Sigmoid colon (tissue), 7 donors: ENCODE measurements around the gene RETN. TPM values are rescaled to one million over a fixed set of nuclear protein-coding genes. Genes with fewer than 3 reads are reported as not detected.

Source experiments
- DNase-seq: peaks from one replicate; pipeline ENCODE4 v3.0.0-alpha.2; 2019
- H3K27ac ChIP-seq, 4 donors: fragments of 200-600 bp; sonication (generic); one replicate each; pipeline ENCODE4 v1.5.1; 2016 to 2019; ENCODE audit warnings: mild to moderate bottlenecking in 1 of 4
- H3K27me3 ChIP-seq, 3 donors: fragments of 200-600 bp; sonication (generic); one replicate each; pipeline ENCODE4 v1.5.1; 2019; ENCODE audit warnings: mild to moderate bottlenecking in 1 of 3
- H3K36me3 ChIP-seq, 4 donors: fragments of 200-600 bp; sonication (generic); one replicate each; pipeline ENCODE4 v1.5.1; 2016 to 2019
- H3K4me1 ChIP-seq, 4 donors: fragments of 200-600 bp; sonication (generic); one replicate each; pipeline ENCODE4 v1.5.1; 2017 to 2019
- H3K4me3 ChIP-seq, 4 donors: fragments of 200-600 bp; sonication (generic); one replicate each; pipeline ENCODE4 v1.5.1; 2017 to 2019; ENCODE audit warnings: mild to moderate bottlenecking in 2 of 4, moderate library complexity in 1 of 4
- H3K9me3 ChIP-seq, 4 donors: fragments of 200-600 bp in 3 of 4; sonication (generic) in 3 of 4; one replicate each; pipeline versions ENCODE4 v1.5.1 to v1.6.1; 2013 to 2019
- CTCF ChIP-seq, 4 experiments: fragments of 450-650 bp in 3 of 4; fragments of 200-600 bp in 1 of 4; IDR thresholded peaks; one replicate each; pipeline ENCODE4 v1.5.1; 2016 to 2019; ENCODE audit warnings: antibody characterized with exemption in 4 of 4, mild to moderate bottlenecking in 3 of 4, moderate library complexity in 2 of 4
- EP300 ChIP-seq, 4 donors: sonication (generic); formaldehyde crosslinking; IDR thresholded peaks; one replicate each; pipeline ENCODE4 v1.6.1; 2017; ENCODE audit warnings: antibody characterized with exemption in 4 of 4
- POLR2A ChIP-seq, 2 donors: fragments of 450-650 bp; IDR thresholded peaks; one replicate each; pipeline ENCODE4 v1.6.1; 2016; ENCODE audit warnings: antibody characterized with exemption in 2 of 2, mild to moderate bottlenecking in 2 of 2, moderate library complexity in 2 of 2
- POLR2AphosphoS5 ChIP-seq, 4 donors: sonication (generic); formaldehyde crosslinking; IDR thresholded peaks; one replicate each; pipeline ENCODE4 v1.6.1; 2017; ENCODE audit warnings: antibody characterized with exemption in 4 of 4
- WGBS, 2 donors: extraction: QIAGEN DNeasy Blood & Tissue Kit; methylation state at CpG; one replicate each; pipeline ENCODE4 v1.1.7; 2013; 5-methylcytosine and 5-hydroxymethylcytosine counted together
- intact Hi-C: fragments of 100-400 bp; cut with DNase I; formaldehyde crosslinking; loops from one replicate; pipeline ENCODE4 v1.15.1; 2023
- polyA plus RNA-seq, 3 donors: library from polyadenylated mRNA; stranded (reverse); fragments of 200-250 nt; gene quantifications; one replicate each; pipeline ENCODE4 v1.2.3, GENCODE V29; 2013
- total RNA-seq, 4 donors: library from RNA; depleted of rRNA; stranded (reverse); fragments of >200 nt; gene quantifications; one replicate each; pipeline ENCODE4 v1.1.0, GENCODE V29; 2016
- donor health status: healthy with polysubstance abuse.
- donor health status: Bipolar disorder and iron deficiency.
- donor health status: healthy.

RETN gene
- total and polyA plus RNA-seq, 7 donors, result 3.6 to 38.1 (median 8.6) TPM; not detected in 4

- DNase-seq, result no peak
- 70 to 73% methylated on average over 8 of the region's 8 CpGs for WGBS, 2 donors
- no peak overlapping the region for H3K4me3 ChIP-seq
- H3K4me1 ChIP-seq, result peaks cover 0 to 8% (median 4%) of the 10 kb centered on the region in 4 donors
- H3K36me3 ChIP-seq, result no peaks in the 10 kb centered on the region
- H3K27ac ChIP-seq, result no peak overlapping the region
- TF ChIP-seq POLR2A (IDR thresholded peaks at IDR 0.05), result no peak
- TF ChIP-seq CTCF (IDR thresholded peaks at IDR 0.05), result no peak
- TF ChIP-seq EP300 (IDR thresholded peaks at IDR 0.05), result no peak
- TF ChIP-seq POLR2AphosphoS5 (IDR thresholded peaks at IDR 0.05), result no peak
- peaks cover 0 to 4% (median 0%) of the 10 kb centered on the region in 3 donors for H3K27me3 ChIP-seq
- H3K9me3 ChIP-seq, result no peaks in the 10 kb centered on the region
- intact Hi-C loops, result no loop called here
Measured at GRCh38 chr19:7655581-7655980, 13.3 kb upstream of the RETN start.

- no peak overlapping the region for H3K4me3 ChIP-seq
- H3K9me3 ChIP-seq, result no peaks in the 10 kb centered on the region
- H3K27ac ChIP-seq, result no peak overlapping the region
- intact Hi-C loops, result no loop called here
- no peaks in the 10 kb centered on the region for H3K27me3 ChIP-seq
- TF ChIP-seq EP300 (IDR thresholded peaks at IDR 0.05) (no peak), POLR2A (IDR thresholded peaks at IDR 0.05) (no peak)
- DNase-seq, result no peak
- 24 to 43% methylated on average over 14 of the region's 14 CpGs for WGBS, 2 donors
- peaks cover 0 to 3% (median 3%) of the 10 kb centered on the region in 4 donors for H3K4me1 ChIP-seq
- H3K36me3 ChIP-seq, result no peaks in the 10 kb centered on the region
Measured at GRCh38 chr19:7657131-7657751, 11.6 kb upstream of the RETN start.

- Histone ChIP-seq H3K27me3 (peaks cover 0 to 7% (median 6%) of the 10 kb centered on the region in 3 donors), H3K9me3 (no peaks in the 10 kb centered on the region), H3K36me3 (no peaks in the 10 kb centered on the region), H3K27ac (no peak overlapping the region), H3K4me3 (no peak overlapping the region), H3K4me1 (no peaks in the 10 kb centered on the region)
- 29 to 50% methylated on average over 9 of the region's 9 CpGs for WGBS, 2 donors
- TF ChIP-seq EP300 (IDR thresholded peaks at IDR 0.05), result no peak
- no peak for TF ChIP-seq POLR2A (IDR thresholded peaks at IDR 0.05)
- no peak for TF ChIP-seq CTCF (IDR thresholded peaks at IDR 0.05)
- no peak for TF ChIP-seq POLR2AphosphoS5 (IDR thresholded peaks at IDR 0.05)
- intact Hi-C loops, result no loop called here
- DNase-seq, result no peak
Measured at GRCh38 chr19:7658219-7658686, 10.6 kb upstream of the RETN start.

- no peak for DNase-seq
- intact Hi-C loops, result no loop called here
- peaks cover 0 to 11% (median 9%) of the 10 kb centered on the region in 3 donors for H3K27me3 ChIP-seq
- H3K4me3 ChIP-seq, result no peak overlapping the region
- H3K36me3 ChIP-seq, result no peaks in the 10 kb centered on the region
- no peaks in the 10 kb centered on the region for H3K4me1 ChIP-seq
- no peak for TF ChIP-seq CTCF (IDR thresholded peaks at IDR 0.05)
- TF ChIP-seq POLR2A (IDR thresholded peaks at IDR 0.05), result no peak
- TF ChIP-seq POLR2AphosphoS5 (IDR thresholded peaks at IDR 0.05), result no peak
- TF ChIP-seq EP300 (IDR thresholded peaks at IDR 0.05), result no peak
- WGBS, 2 donors, result 78 to 80% methylated on average over 8 of the region's 8 CpGs
- no peaks in the 10 kb centered on the region for H3K9me3 ChIP-seq
- H3K27ac ChIP-seq, result no peak overlapping the region
Measured at GRCh38 chr19:7661744-7662538, 6.9 kb upstream of the RETN start.

GRCh38 chr19:7662657-7663056 is 6.2 kb upstream of the RETN start:
- no peaks in the 10 kb centered on the region for H3K9me3 ChIP-seq
- H3K36me3 ChIP-seq, result no peaks in the 10 kb centered on the region
- H3K4me3 ChIP-seq, result no peak overlapping the region
- H3K27ac ChIP-seq, result no peak overlapping the region
- H3K27me3 ChIP-seq, result peaks cover 0 to 11% (median 9%) of the 10 kb centered on the region in 3 donors
- no peaks in the 10 kb centered on the region for H3K4me1 ChIP-seq
- WGBS, 2 donors, result 36 to 80% methylated on average over 14 of the region's 14 CpGs
- no peak for DNase-seq
- intact Hi-C loops, result no loop called here
- no peak for TF ChIP-seq EP300 (IDR thresholded peaks at IDR 0.05)
- TF ChIP-seq CTCF (IDR thresholded peaks at IDR 0.05), result no peak
- no peak for TF ChIP-seq POLR2AphosphoS5 (IDR thresholded peaks at IDR 0.05)
